Endothelial cell of umbilical vein (primary cell): Measurements from ENCODE around the gene LRTM2. TPM values are rescaled to one million over a fixed set of nuclear protein-coding genes. Genes with fewer than 3 reads are reported as not detected.

ENCODE experiments used
- BruUV-seq: library from RNA; stranded (reverse); fragments of 400-500 nt; replicated peaks from 2 replicates; lab custom pipeline; 2021; lab: Mats Ljungman, UMichigan
- CTCF ChIA-PET: fragments of 300-600, 350-600 bp; sonication (Branson Sonifier 250); formaldehyde crosslinking; loops from one replicate; lab custom pipeline; 2021; ENCODE audit warnings: antibody characterized with exemption, inconsistent platforms; lab: Charles Lee
- POLR2A ChIA-PET: fragments of 300-600, 350-600 bp; sonication (Branson Sonifier 250); formaldehyde crosslinking; loops from one replicate; lab custom pipeline; 2021; ENCODE audit warnings: antibody characterized with exemption, inconsistent platforms; lab: Charles Lee
- DNase-seq: peaks from one replicate; pipeline ENCODE4 v3.0.0-alpha.2; 2011; ENCODE audit warnings: low read depth, low spot score
- FAIRE-seq: peaks from 2 replicates; lab custom pipeline; 2011; peaks lifted over from hg19 to GRCh38; lab: Jason Lieb, UNC
- H2AFZ ChIP-seq: 2 replicates; pipeline ENCODE4 v1.6.0; 2012; ENCODE audit warnings: low read depth, low read length, control low read depth, inconsistent platforms
- H3K27ac ChIP-seq: 2 replicates; pipeline ENCODE4 v1.5.1; 2011; ENCODE audit warnings: low read depth, mild to moderate bottlenecking, control low read depth, low read length, moderate library complexity; ENCODE audit not compliant: insufficient read depth
- H3K27me3 ChIP-seq, 2 experiments: 2 replicates each; pipeline versions ENCODE4 v1.6.0 to v1.6.1; 2011; ENCODE audit warnings: low read length in 2 of 2, mixed read lengths in 1 of 2; ENCODE audit not compliant: control insufficient read depth in 2 of 2, insufficient read depth in 2 of 2
- H3K36me3 ChIP-seq, 2 experiments: 2 replicates in 1 of 2; 3 replicates in 1 of 2; pipeline ENCODE4 v1.5.1; 2011; ENCODE audit warnings: low read length in 2 of 2, mild to moderate bottlenecking in 1 of 2, moderate library complexity in 1 of 2; ENCODE audit not compliant: control insufficient read depth in 2 of 2, insufficient read depth in 2 of 2; ENCODE audit errors: extremely low read depth in 1 of 2
- H3K4me1 ChIP-seq: 3 replicates; pipeline ENCODE4 v1.5.1; 2011; ENCODE audit warnings: mild to moderate bottlenecking, low read length; ENCODE audit not compliant: control insufficient read depth, insufficient read depth; ENCODE audit errors: extremely low read depth
- H3K4me2 ChIP-seq: 2 replicates; pipeline ENCODE4 v1.6.1; 2011; ENCODE audit warnings: low read length, control low read depth, mixed read lengths; ENCODE audit not compliant: insufficient read depth
- H3K4me3 ChIP-seq, 3 experiments: fragments of 200-600 bp in 1 of 3; sonication (generic), shearing (Covaris generic) in 1 of 3; replicated peaks in 1 of 3; 2 replicates each; pipeline ENCODE4 v1.5.1; 2011 to 2016; ENCODE audit warnings: control low read depth in 3 of 3, low read length in 3 of 3, mild to moderate bottlenecking in 2 of 3, inconsistent platforms in 1 of 3, low read depth in 1 of 3, moderate library complexity in 1 of 3; ENCODE audit not compliant: insufficient read depth in 1 of 3
- H3K79me2 ChIP-seq: 2 replicates; pipeline ENCODE4 v1.6.0; 2012; ENCODE audit warnings: low read length, inconsistent platforms; ENCODE audit not compliant: control insufficient read depth, insufficient read depth
- H3K9ac ChIP-seq: replicated peaks from 2 replicates; pipeline ENCODE3; 2011; ENCODE audit warnings: low read length, control low read depth; ENCODE audit not compliant: insufficient read depth; ENCODE audit errors: extremely low read depth
- H3K9me1 ChIP-seq: replicated peaks from 3 replicates; pipeline ENCODE4 v1.6.0; 2011; ENCODE audit warnings: mild to moderate bottlenecking, low read length; ENCODE audit not compliant: control insufficient read depth, insufficient read depth; ENCODE audit errors: extremely low read depth
- H3K9me3 ChIP-seq: replicated peaks from 2 replicates; pipeline ENCODE4 v1.5.1; 2012; ENCODE audit warnings: low read length, inconsistent platforms; ENCODE audit not compliant: control insufficient read depth, insufficient read depth
- H4K20me1 ChIP-seq: replicated peaks from 2 replicates; pipeline ENCODE3; 2011; ENCODE audit warnings: mild to moderate bottlenecking, low read length; ENCODE audit not compliant: control insufficient read depth, insufficient read depth; ENCODE audit errors: extremely low read depth
- EZH2 ChIP-seq: IDR thresholded peaks from 2 replicates; pipeline ENCODE4 v1.6.1; 2012; ENCODE audit warnings: borderline replicate concordance, low read depth, mild to moderate bottlenecking, moderate library complexity, low read length, inconsistent platforms; ENCODE audit not compliant: severe bottlenecking
- FOS ChIP-seq: IDR thresholded peaks from 2 replicates; pipeline ENCODE4 v1.6.1; 2011; ENCODE audit warnings: mild to moderate bottlenecking, low read length, moderate library complexity, borderline replicate concordance; ENCODE audit not compliant: insufficient read depth
- GATA2 ChIP-seq: IDR thresholded peaks from 2 replicates; pipeline ENCODE4 v1.7.0; 2011; ENCODE audit warnings: low read depth, mild to moderate bottlenecking, moderate library complexity, mixed read lengths, low read length; ENCODE audit not compliant: insufficient read length, insufficient read depth
- JUN ChIP-seq: IDR thresholded peaks from 2 replicates; pipeline ENCODE4 v1.6.1; 2011; ENCODE audit warnings: borderline replicate concordance, low read depth; ENCODE audit not compliant: insufficient read length, insufficient read depth
- MYC ChIP-seq: IDR thresholded peaks from one replicate; pipeline ENCODE4 v1.6.1; 2011; ENCODE audit warnings: mild to moderate bottlenecking, low read depth, low read length
- POLR2A ChIP-seq: IDR thresholded peaks from 2 replicates; pipeline ENCODE4 v1.6.1; 2012; ENCODE audit warnings: low read depth, mild to moderate bottlenecking, control low read depth, low read length
- POLR2AphosphoS5 ChIP-seq: IDR thresholded peaks from 2 replicates; pipeline ENCODE4 v1.6.1; 2012; ENCODE audit warnings: low read depth, mild to moderate bottlenecking, control low read depth, low read length, moderate library complexity; ENCODE audit not compliant: insufficient read depth
- dilution Hi-C: fragments of 300-500 bp; cut with MboI; formaldehyde crosslinking; loops from one replicate; pipeline ENCODE4 v1.15.0; 2019; ENCODE audit warnings: low sequenced_read_pairs; ENCODE audit not compliant: extremely low pct_ligation_motif_present
- intact Hi-C: fragments of 100-400 bp; cut with micrococcal nuclease; formaldehyde crosslinking; loops from one replicate; pipeline ENCODE4 v1.10.0; 2022
- polyA plus RNA-seq, 4 experiments: library from polyadenylated mRNA; depleted of rRNA in 3 of 4; stranded (reverse) in 3 of 4; unstranded in 1 of 4; fragments of >200 nt; gene quantifications; 2 replicates each; pipeline versions ENCODE4 v1.2.1 to v1.2.3, GENCODE V29; 2011 to 2012; ENCODE audit warnings: missing spikeins in 1 of 4
- total RNA-seq: library from RNA; stranded (reverse); gene quantifications from 2 replicates; pipeline ENCODE4 v1.2.3, GENCODE V29; 2021
- TF ChIP-seq, protein P1 (sequence below): IDR thresholded peaks from 2 replicates; pipeline ENCODE4 v1.6.1; 2011; ENCODE audit not compliant: insufficient read depth, insufficient read length
- TF ChIP-seq, protein P2 (sequence below), 2 donors: IDR thresholded peaks; 1 replicate in 1 of 2; 2 replicates in 1 of 2; pipeline ENCODE4 v1.5.1; 2011; ENCODE audit warnings: low read length in 2 of 2, mild to moderate bottlenecking in 2 of 2, moderate library complexity in 2 of 2, control low read depth in 1 of 2, inconsistent platforms in 1 of 2, low read depth in 1 of 2; ENCODE audit not compliant: insufficient read depth in 1 of 2; ENCODE audit errors: extremely low read depth in 1 of 2

Gene LRTM2
- total and polyA plus RNA-seq, 2 donors (not counting 3 experiments of a cell fraction or from before 2014, with no cell fraction given) = not detected

DNA sequence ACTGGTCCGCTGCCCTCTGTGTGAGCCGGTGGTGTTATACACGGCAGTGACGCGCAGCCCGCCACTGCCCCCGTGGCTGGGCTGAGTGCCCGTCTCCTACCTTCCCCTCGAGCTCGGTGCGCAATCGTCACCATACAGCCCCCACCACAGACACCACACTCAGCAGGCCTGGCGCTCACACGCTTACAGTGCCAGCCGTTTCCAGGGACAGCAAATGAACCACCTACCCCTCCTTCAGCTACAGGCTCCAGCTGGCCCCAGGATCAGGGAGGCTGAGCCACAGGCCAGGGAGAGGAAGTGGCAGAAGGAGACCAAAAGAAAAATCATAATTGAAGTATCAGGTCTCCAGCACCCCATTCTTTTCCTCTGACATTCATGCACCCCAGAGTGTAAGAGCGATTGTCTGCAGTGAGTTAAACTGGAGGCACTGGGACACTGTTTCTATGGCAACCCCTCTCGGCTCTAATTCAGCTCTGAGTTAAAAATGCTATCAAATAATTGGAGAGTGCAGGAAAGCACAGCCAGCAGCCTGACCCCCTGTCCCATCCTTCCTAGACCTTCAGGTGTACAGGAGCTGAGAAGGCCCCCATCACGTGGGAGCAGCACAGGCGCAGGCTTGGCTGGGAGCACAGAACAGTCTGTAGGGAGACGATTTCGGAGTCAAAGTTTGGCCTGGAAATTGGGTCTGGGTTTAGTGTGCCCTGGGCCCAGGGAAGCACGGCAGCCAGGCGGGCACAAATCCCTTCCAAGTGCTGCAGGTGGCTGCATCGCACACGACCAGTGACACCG is 18.0 kb downstream of the LRTM2 start:
- CTCF ChIA-PET = no interaction called here
- H3K4me3 ChIP-seq = no peak overlapping the region
- dilution Hi-C loops = no loop called here
- TF ChIP-seq JUN = no peak
- no peak for TF ChIP-seq FOS
- TF ChIP-seq, protein P1, sequence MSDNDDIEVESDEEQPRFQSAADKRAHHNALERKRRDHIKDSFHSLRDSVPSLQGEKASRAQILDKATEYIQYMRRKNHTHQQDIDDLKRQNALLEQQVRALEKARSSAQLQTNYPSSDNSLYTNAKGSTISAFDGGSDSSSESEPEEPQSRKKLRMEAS = no peak
- no peak for TF ChIP-seq POLR2AphosphoS5
- TF ChIP-seq GATA2 = no peak
- TF ChIP-seq, protein P2, sequence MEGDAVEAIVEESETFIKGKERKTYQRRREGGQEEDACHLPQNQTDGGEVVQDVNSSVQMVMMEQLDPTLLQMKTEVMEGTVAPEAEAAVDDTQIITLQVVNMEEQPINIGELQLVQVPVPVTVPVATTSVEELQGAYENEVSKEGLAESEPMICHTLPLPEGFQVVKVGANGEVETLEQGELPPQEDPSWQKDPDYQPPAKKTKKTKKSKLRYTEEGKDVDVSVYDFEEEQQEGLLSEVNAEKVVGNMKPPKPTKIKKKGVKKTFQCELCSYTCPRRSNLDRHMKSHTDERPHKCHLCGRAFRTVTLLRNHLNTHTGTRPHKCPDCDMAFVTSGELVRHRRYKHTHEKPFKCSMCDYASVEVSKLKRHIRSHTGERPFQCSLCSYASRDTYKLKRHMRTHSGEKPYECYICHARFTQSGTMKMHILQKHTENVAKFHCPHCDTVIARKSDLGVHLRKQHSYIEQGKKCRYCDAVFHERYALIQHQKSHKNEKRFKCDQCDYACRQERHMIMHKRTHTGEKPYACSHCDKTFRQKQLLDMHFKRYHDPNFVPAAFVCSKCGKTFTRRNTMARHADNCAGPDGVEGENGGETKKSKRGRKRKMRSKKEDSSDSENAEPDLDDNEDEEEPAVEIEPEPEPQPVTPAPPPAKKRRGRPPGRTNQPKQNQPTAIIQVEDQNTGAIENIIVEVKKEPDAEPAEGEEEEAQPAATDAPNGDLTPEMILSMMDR (IDR thresholded peaks at IDR 0.05; ENCODE audit: extremely low read depth in 1 of 2, insufficient read depth in 1 of 2, low read depth in 1 of 2, low read length in 2 of 2) = no peak
- no peak for TF ChIP-seq POLR2A
- TF ChIP-seq EZH2 = no peak
- TF ChIP-seq MYC = no peak
- H4K20me1 ChIP-seq = no peaks in the 10 kb centered on the region
- no peaks in the 10 kb centered on the region for H3K4me1 ChIP-seq
- no TSS peak for BruUV-seq
- H3K36me3 ChIP-seq = no peaks in the 10 kb centered on the region
- intact Hi-C loops = no loop called here
- H3K27ac ChIP-seq = no peak overlapping the region
- no peaks in the 10 kb centered on the region for H3K27me3 ChIP-seq
- POLR2A ChIA-PET = no interaction called here
- no peaks in the 10 kb centered on the region for H3K9me1 ChIP-seq
- no peaks in the 10 kb centered on the region for H3K79me2 ChIP-seq
- no peak overlapping the region for H3K9ac ChIP-seq
- H2AFZ ChIP-seq = no peak overlapping the region
- no peak overlapping the region for H3K4me2 ChIP-seq
- no peaks in the 10 kb centered on the region for H3K9me3 ChIP-seq
- DNase-seq = no peak
- no peak for FAIRE-seq
